ENCODE measurements around the gene WDR47. TPM values are rescaled to one million over a fixed set of nuclear protein-coding genes. Genes with fewer than 3 reads are reported as not detected.
A peak's percentile ranks its signal among the peaks of the same experiment; 100 is the strongest.
"Not testable (repeated sequence)": the region's sequence is repeated elsewhere in the genome, so short reads cannot be mapped to it uniquely, and the experiment has no call there.

WDR47 gene
- total and polyA plus RNA-seq, 7 experiments from 2014 or later = 3.9 to 15.4 (median 12.1) TPM

DNA sequence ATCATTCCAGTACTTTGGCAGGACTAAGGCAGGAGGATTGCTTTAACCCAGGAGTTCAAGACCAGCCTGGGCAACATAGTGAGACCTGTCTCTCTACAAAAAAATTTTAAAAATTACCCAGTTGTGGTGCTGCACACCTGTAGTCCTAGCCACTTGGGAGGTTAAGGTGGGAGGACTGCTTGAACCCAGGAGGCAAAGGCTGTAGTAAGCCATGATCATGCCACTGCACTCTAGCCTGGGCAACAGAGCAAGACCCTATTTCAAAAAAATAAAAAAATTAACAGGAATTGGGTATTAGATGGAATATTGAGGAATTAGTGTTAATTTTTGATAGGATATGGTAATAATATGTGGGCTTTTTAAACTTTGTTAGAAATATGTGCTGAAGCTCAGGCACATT lies 17.1 kb upstream of the WDR47 start:
- Histone ChIP-seq H3K27me3 (ENCODE audit: control insufficient read depth in 2 of 2, insufficient read depth in 2 of 2, low read length in 2 of 2) (no peaks in the 10 kb centered on the region), H3K9me3 (ENCODE audit: control insufficient read depth in 2 of 3, low read length in 3 of 3) (no peaks in the 10 kb centered on the region), H3K4me1 (ENCODE audit: control insufficient read depth in 2 of 2, insufficient read depth in 2 of 2, low read length in 2 of 2) (no peaks in the 10 kb centered on the region), H3K36me3 (ENCODE audit: control insufficient read depth in 2 of 3, insufficient read depth in 3 of 3, low read length in 3 of 3) (peaks cover 0 to 5% (median 0%) of the 10 kb centered on the region in 3 experiments), H3K27ac (ENCODE audit: low read depth, low read length) (no peak overlapping the region), H3K4me3 (ENCODE audit: low read length) (no peak overlapping the region)
- no peak overlapping the region for H3K4me3 Mint-ChIP-seq
- no peaks in the 10 kb centered on the region for H3K4me1 Mint-ChIP-seq
- H3K36me3 Mint-ChIP-seq = peaks cover 0 to 3% (median under 1%) of the 10 kb centered on the region in 5 donors
- no peak for ATAC-seq
- H3K27me3 Mint-ChIP-seq = no peaks in the 10 kb centered on the region
- CTCF ChIA-PET = no interaction called here
- POLR2A ChIA-PET = no interaction called here
- H3K9me3 Mint-ChIP-seq = no peaks in the 10 kb centered on the region
- no peak for DNase-seq
- H3K27ac Mint-ChIP-seq = no peak overlapping the region
- intact Hi-C loops (cut with micrococcal nuclease) = no loop called here

DNA sequence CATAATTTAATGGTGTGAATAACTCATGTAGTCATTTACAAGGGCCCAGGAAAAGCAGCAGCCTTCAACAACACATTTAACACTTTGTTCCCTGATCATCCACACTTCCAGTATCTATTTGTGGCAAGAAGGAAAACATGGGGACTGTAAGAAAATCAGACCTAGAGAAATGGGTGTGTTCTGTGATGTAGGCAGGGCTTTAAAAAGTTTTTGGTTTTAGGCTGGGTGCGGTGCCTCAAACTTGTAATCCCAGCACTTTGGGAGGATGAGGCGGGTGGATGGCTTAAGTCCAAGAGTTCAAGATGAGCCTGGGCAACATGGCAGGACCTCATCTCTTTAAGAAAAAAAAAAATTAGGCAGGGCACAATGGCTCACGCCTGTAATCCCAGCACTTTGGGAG lies 14.2 kb upstream of the WDR47 start:
- Mint-ChIP-seq H3K27ac (no peak overlapping the region), H3K4me1 (no peaks in the 10 kb centered on the region), H3K9me3 (no peaks in the 10 kb centered on the region), H3K4me3 (no peak overlapping the region), H3K27me3 (no peaks in the 10 kb centered on the region), H3K36me3 (no peaks in the 10 kb centered on the region)
- intact Hi-C loops (cut with micrococcal nuclease) = no loop called here
- no peaks in the 10 kb centered on the region for H3K4me1 ChIP-seq (ENCODE audit: control insufficient read depth in 2 of 2, insufficient read depth in 2 of 2, low read length in 2 of 2)
- DNase-seq (no peak), ATAC-seq (no peak)
- no peak overlapping the region for H3K27ac ChIP-seq (ENCODE audit: low read depth, low read length)
- no peaks in the 10 kb centered on the region for H3K27me3 ChIP-seq (ENCODE audit: control insufficient read depth in 2 of 2, insufficient read depth in 2 of 2, low read length in 2 of 2)
- POLR2A ChIA-PET = no interaction called here
- H3K4me3 ChIP-seq (ENCODE audit: low read length) = no peak overlapping the region
- CTCF ChIA-PET = no interaction called here
- H3K9me3 ChIP-seq (ENCODE audit: control insufficient read depth in 2 of 3, low read length in 3 of 3) = no peaks in the 10 kb centered on the region
- no peaks in the 10 kb centered on the region for H3K36me3 ChIP-seq (ENCODE audit: control insufficient read depth in 2 of 3, insufficient read depth in 3 of 3, low read length in 3 of 3)

DNA sequence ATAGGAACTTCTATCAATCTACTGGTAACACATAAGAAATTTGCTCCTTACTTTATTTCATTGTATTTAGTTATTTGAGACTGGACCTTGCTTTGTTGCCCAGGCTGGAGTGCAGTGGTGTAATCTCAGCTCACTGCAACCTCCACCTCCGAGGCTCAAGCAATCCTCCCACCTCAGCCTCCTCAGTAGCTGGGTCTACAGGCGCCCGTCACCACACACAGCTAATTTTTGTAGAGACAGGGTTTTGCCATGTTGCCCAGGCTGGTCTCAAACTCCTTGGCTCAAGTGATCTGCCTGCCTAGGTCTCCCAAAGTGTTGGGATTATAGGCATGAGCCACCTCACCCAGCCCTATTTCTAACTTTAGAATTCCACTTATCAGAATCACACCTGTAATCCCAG lies 10.2 kb upstream of the WDR47 start:
- H3K4me1 ChIP-seq (ENCODE audit: control insufficient read depth in 2 of 2, insufficient read depth in 2 of 2, low read length in 2 of 2); H3K36me3 ChIP-seq (ENCODE audit: control insufficient read depth in 2 of 3, insufficient read depth in 3 of 3, low read length in 3 of 3); H3K9me3 Mint-ChIP-seq; H3K4me3 ChIP-seq (ENCODE audit: low read length); ATAC-seq; H3K9me3 ChIP-seq (ENCODE audit: control insufficient read depth in 2 of 3, low read length in 3 of 3); H3K27ac Mint-ChIP-seq; H3K27ac ChIP-seq (ENCODE audit: low read depth, low read length); DNase-seq; H3K4me1 Mint-ChIP-seq; POLR2A ChIA-PET; H3K4me3 Mint-ChIP-seq; CTCF ChIA-PET; H3K36me3 Mint-ChIP-seq; intact Hi-C loops (cut with micrococcal nuclease); H3K27me3 ChIP-seq (ENCODE audit: control insufficient read depth in 2 of 2, insufficient read depth in 2 of 2, low read length in 2 of 2): not testable (repeated sequence)
- H3K27me3 Mint-ChIP-seq = peaks cover 0 to 12% (median 4%) of the 10 kb centered on the region in 5 donors

DNA sequence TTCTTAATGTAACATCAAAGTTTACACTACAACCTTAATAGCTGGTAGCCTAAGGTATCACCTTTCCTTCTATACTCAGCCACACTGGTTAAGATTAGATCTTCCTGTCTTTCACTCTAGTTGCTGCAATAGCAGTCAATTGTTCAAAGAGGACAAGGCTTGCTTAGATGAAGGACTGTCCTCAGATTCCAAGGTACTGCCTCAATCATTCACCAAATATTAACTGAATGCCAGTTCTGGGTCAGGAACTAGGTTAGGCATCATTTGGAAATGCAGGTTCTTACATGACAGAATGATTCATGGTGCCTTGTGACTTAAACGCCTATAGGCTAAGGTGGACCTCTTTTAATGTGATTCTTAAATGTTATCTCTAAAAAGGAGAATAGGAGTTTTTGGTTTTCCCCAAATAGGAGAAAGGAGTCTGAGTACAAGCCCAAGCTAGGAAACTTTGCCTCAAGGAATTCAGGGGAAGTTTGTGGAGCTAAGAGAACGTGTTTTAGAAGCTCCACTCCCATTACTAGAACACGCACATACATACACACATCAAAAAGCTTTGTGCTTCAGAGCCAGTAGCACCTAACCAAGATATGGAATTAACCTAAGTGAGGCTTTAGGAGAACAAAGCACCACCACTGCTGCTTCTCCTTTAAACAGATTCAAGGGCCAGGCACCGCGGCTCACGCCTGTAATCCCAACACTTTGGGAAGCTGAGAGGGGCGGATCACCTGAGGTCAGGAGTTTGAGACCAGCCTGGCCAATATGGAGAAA lies 8.5 kb upstream of the WDR47 start:
- ATAC-seq = no peak
- intact Hi-C loops (cut with micrococcal nuclease) = no loop called here
- Mint-ChIP-seq H3K4me3 (no peak overlapping the region), H3K4me1 (no peaks in the 10 kb centered on the region), H3K36me3 (no peaks in the 10 kb centered on the region), H3K9me3 (no peaks in the 10 kb centered on the region), H3K27ac (no peak overlapping the region), H3K27me3 (peaks cover 0 to 17% (median 4%) of the 10 kb centered on the region in 5 donors)
- ChIA-PET POLR2A (interaction anchor here (0.7 kb wide), 1 partner anchor 39 kb away, joined by 3 read pairs; no protein-coding TSS in a partner anchor), CTCF (no interaction called here)
- Histone ChIP-seq H3K27ac (ENCODE audit: low read depth, low read length) (no peak overlapping the region), H3K4me3 (ENCODE audit: low read length) (no peak overlapping the region), H3K36me3 (ENCODE audit: control insufficient read depth in 2 of 3, insufficient read depth in 3 of 3, low read length in 3 of 3) (no peaks in the 10 kb centered on the region), H3K9me3 (ENCODE audit: control insufficient read depth in 2 of 3, low read length in 3 of 3) (no peaks in the 10 kb centered on the region), H3K4me1 (ENCODE audit: control insufficient read depth in 2 of 2, insufficient read depth in 2 of 2, low read length in 2 of 2) (no peaks in the 10 kb centered on the region), H3K27me3 (ENCODE audit: control insufficient read depth in 2 of 2, insufficient read depth in 2 of 2, low read length in 2 of 2) (no peaks in the 10 kb centered on the region)
- no peak for DNase-seq

DNA sequence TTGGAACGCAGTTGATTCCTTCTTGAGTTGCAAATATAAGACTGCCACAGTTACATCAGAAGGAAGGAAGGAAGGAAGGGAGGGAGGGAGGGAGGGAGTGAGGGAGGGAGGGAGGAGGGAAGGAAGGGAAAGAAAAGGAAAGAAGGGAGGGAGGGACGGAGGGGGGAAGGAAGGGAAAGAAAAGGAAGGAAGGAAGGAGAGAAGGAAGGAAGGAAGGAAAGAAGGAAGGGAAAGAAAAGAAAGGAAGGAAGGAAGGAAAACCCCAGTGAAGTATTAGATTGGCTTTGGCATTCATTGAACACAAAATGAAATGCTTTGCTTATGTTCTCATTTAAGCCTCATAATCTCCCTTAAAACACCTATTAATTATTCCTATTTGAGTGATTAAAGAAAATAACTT lies 6.4 kb upstream of the WDR47 start:
- no peaks in the 10 kb centered on the region for H3K27me3 ChIP-seq (ENCODE audit: control insufficient read depth in 2 of 2, insufficient read depth in 2 of 2, low read length in 2 of 2)

DNA sequence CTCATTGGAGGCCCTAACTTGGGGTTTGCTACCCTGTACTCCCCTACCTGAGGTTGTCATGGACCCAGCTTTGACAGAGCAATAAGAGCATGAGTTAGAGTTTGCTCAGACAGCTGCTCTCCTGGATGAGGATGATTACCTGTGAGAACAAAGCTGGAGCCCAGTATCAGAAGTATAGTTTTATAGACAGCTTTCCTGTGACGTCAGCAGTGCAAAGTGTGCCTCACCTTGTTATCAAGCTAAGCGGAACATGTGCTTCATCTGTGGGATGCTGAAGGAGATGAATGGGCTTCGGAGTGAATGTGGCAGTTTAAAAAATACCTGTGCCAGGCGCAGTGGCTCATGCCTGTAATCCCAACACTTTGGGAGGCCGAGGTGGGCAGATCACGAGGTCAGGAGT lies 5.4 kb upstream of the WDR47 start:
- ATAC-seq (no peak), DNase-seq (no peak)
- H3K27ac ChIP-seq (ENCODE audit: low read depth, low read length) = no peak overlapping the region

More for the DNA sequence above, 6.4 kb upstream of the WDR47 start:
- Mint-ChIP-seq H3K4me3 (no peak overlapping the region), H3K27ac (no peak overlapping the region), H3K36me3 (no peaks in the 10 kb centered on the region), H3K9me3 (no peaks in the 10 kb centered on the region), H3K4me1 (no peaks in the 10 kb centered on the region), H3K27me3 (peaks cover 0 to 21% (median 4%) of the 10 kb centered on the region in 5 donors)
- DNase-seq = no peak
- H3K9me3 ChIP-seq (ENCODE audit: control insufficient read depth in 2 of 3, low read length in 3 of 3) = no peaks in the 10 kb centered on the region
- no peaks in the 10 kb centered on the region for H3K36me3 ChIP-seq (ENCODE audit: control insufficient read depth in 2 of 3, insufficient read depth in 3 of 3, low read length in 3 of 3)
- no peak for ATAC-seq
- intact Hi-C loops (cut with micrococcal nuclease) = no loop called here
- no peaks in the 10 kb centered on the region for H3K4me1 ChIP-seq (ENCODE audit: control insufficient read depth in 2 of 2, insufficient read depth in 2 of 2, low read length in 2 of 2)
- H3K27ac ChIP-seq (ENCODE audit: low read depth, low read length) = no peak overlapping the region
- ChIA-PET POLR2A (no interaction called here), CTCF (no interaction called here)
- no peak overlapping the region for H3K4me3 ChIP-seq (ENCODE audit: low read length)

DNA sequence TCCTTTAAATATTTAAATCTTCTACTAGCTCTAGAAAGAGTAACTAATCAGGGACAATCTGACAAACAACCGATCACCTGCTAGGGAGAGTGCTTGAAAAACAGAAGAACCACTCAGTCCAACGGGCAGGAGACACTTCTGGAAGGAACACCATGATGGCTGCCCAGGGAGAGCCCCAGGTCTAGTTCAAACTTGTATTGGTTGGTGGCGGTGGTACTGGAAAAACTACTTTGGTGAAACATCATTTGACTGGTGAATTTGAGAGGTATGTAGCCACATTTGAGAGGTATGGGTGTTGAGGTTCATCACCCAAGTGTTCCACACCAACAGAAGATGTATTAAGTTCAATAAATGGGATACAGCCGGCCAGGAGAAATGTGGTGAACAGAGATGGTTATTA lies 4.8 kb upstream of the WDR47 start:
- Histone ChIP-seq H3K36me3 (ENCODE audit: control insufficient read depth in 2 of 3, insufficient read depth in 3 of 3, low read length in 3 of 3) (peaks cover 0 to 2% (median 0%) of the 10 kb centered on the region in 3 experiments), H3K27ac (ENCODE audit: low read depth, low read length) (no peak overlapping the region), H3K9me3 (ENCODE audit: control insufficient read depth in 2 of 3, low read length in 3 of 3) (no peaks in the 10 kb centered on the region), H3K4me1 (ENCODE audit: control insufficient read depth in 2 of 2, insufficient read depth in 2 of 2, low read length in 2 of 2) (no peaks in the 10 kb centered on the region), H3K4me3 (ENCODE audit: low read length) (no peak overlapping the region), H3K27me3 (ENCODE audit: control insufficient read depth in 2 of 2, insufficient read depth in 2 of 2, low read length in 2 of 2) (no peaks in the 10 kb centered on the region)
- ATAC-seq (no peak), DNase-seq (no peak)
- H3K4me3 Mint-ChIP-seq = no peak overlapping the region
- H3K27me3 Mint-ChIP-seq = peaks cover 0 to 21% (median 4%) of the 10 kb centered on the region in 5 donors
- intact Hi-C loops (cut with micrococcal nuclease) = no loop called here
- peak overlapping the region in 1 of 9 donors; percentile 16 for H3K27ac Mint-ChIP-seq
- no peaks in the 10 kb centered on the region for H3K36me3 Mint-ChIP-seq
- ChIA-PET POLR2A (no interaction called here), CTCF (interaction anchor here (0.8 kb wide), 1 partner anchor 53 kb away, joined by 4 read pairs; no protein-coding TSS in a partner anchor)
- H3K4me1 Mint-ChIP-seq = peaks cover 0 to 9% (median 4%) of the 10 kb centered on the region in 7 donors
- no peaks in the 10 kb centered on the region for H3K9me3 Mint-ChIP-seq

More for the DNA sequence above, 5.4 kb upstream of the WDR47 start:
- Mint-ChIP-seq H3K4me1 (peaks cover 0 to 4% (median 3%) of the 10 kb centered on the region in 7 donors), H3K27ac (peak overlapping the region in 1 of 9 donors; percentile 8), H3K36me3 (no peaks in the 10 kb centered on the region), H3K9me3 (no peaks in the 10 kb centered on the region), H3K27me3 (peaks cover 0 to 21% (median 4%) of the 10 kb centered on the region in 5 donors), H3K4me3 (no peak overlapping the region)
- Histone ChIP-seq H3K9me3 (ENCODE audit: control insufficient read depth in 2 of 3, low read length in 3 of 3) (no peaks in the 10 kb centered on the region), H3K27me3 (ENCODE audit: control insufficient read depth in 2 of 2, insufficient read depth in 2 of 2, low read length in 2 of 2) (no peaks in the 10 kb centered on the region), H3K36me3 (ENCODE audit: control insufficient read depth in 2 of 3, insufficient read depth in 3 of 3, low read length in 3 of 3) (no peaks in the 10 kb centered on the region), H3K4me1 (ENCODE audit: control insufficient read depth in 2 of 2, insufficient read depth in 2 of 2, low read length in 2 of 2) (no peaks in the 10 kb centered on the region), H3K4me3 (ENCODE audit: low read length) (no peak overlapping the region)
- intact Hi-C loops (cut with micrococcal nuclease) = no loop called here
- CTCF ChIA-PET = interaction anchor here (0.7 to 0.8 kb wide), 2 partner anchors 53 to 369 kb away, joined by 3 to 4 read pairs; no protein-coding TSS in a partner anchor
- POLR2A ChIA-PET = no interaction called here
